Activated T-helper 1 cell treated with Interleukin-2 at 50 U/mL for 16 hours (primary cell): ENCODE results near the gene BAHD1.

Experiments
- DNase-seq: peaks from one replicate; pipeline ENCODE4 v3.0.0-alpha.2; 2020; ENCODE audit warnings: low read depth

The BAHD1 gene

DNA sequence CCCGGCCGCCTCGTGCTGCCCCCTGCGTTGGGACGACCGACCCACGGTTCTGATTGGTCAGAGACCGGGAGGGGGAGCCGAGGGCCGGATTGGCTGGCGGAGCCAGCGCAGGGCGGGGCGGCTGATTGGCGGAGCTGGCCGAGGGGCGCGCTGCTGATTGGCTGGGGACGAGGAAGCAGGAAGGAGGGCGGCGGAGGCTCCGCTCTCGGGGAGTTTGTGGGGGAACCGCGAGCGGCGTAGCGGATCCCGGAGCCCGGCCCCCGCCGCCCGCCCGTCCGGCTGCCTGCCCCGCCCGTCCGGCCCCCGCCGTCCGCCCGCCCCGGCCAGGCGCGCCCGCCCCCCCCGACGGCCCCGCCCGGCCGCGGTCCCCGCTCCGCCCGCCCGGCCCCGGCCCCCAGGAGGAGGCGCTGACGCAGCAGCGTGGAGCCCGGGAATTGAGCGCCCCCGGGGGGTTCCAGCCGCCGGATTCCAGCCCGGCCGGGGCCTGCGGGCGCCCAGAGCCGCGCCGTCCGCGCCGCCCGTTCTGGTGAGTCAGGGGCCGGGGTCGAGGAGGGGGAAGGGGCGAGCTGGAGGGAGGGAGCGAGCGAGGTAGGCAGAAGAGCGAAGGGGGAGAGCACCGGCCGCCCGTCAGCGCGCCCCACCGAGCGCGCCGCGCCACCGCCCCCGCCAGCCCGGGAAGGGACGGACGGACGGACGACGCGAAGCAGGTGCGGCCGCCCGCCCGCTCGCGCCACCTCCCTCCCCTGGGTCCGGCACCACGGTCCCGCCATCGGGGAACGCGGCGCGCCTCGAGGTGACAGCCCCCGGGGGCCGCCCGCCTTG is at the start of gene BAHD1:
Gene BAHD1 (plus strand): TSS at position 211 of the 822 bp plus-strand sequence. CDS start 17,512 bp downstream, outside the sequence.
- DNase-seq, result peak; percentile 90

DNA sequence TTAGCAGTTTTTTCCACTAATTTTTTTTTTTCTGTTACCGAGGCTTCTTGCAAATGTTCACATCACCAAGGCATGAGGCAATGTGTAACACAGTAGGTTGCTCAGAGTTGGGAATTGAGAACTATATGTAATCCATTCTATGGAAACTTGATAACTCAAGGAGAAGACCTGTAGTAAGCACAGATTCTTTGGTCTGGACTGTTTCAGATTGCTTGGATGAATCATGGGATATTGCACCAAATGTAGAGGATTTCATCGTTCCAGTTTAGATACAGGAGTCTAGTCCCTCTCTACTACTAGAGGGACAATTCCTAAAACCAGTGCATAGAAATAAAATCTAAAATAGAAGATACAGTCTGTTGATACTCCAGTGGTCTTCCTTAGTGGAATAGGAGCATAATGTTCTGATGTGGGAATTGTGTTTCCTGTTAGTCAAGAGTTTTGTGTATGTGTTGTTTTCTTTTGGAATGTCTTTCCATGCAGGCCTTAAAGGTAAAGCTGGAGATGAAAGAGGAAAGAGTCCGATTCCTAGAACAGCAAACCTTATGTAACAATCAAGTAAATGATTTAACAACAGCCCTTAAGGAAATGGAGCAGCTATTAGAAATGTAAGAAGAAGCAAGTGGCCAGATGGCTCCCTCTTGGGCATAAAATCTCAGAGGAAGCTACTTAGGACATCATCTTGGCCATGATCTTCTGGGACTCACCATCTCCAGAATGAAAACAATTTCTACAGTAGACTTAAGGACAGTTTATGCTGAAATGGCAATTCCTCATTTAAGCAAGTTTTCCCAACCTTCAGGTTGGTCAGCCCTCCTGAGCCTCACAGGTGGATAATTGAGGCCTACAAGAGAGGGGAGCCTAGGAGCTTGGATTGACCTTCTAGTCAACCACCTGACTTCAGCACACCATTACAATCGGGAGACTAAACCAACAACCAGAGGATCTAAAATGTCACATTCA is 47.5 kb upstream of the BAHD1 start:
- DNase-seq, result no peak

- DNase-seq, result no peak
Measured at GRCh38 chr15:40397688-40398412, 42.9 kb upstream of the BAHD1 start.

- DNase-seq, result no peak
Measured at GRCh38 chr15:40398413-40398873, 42.3 kb upstream of the BAHD1 start.

GRCh38 chr15:40399370-40399769 is 41.4 kb upstream of the BAHD1 start:
- no peak for DNase-seq

DNA sequence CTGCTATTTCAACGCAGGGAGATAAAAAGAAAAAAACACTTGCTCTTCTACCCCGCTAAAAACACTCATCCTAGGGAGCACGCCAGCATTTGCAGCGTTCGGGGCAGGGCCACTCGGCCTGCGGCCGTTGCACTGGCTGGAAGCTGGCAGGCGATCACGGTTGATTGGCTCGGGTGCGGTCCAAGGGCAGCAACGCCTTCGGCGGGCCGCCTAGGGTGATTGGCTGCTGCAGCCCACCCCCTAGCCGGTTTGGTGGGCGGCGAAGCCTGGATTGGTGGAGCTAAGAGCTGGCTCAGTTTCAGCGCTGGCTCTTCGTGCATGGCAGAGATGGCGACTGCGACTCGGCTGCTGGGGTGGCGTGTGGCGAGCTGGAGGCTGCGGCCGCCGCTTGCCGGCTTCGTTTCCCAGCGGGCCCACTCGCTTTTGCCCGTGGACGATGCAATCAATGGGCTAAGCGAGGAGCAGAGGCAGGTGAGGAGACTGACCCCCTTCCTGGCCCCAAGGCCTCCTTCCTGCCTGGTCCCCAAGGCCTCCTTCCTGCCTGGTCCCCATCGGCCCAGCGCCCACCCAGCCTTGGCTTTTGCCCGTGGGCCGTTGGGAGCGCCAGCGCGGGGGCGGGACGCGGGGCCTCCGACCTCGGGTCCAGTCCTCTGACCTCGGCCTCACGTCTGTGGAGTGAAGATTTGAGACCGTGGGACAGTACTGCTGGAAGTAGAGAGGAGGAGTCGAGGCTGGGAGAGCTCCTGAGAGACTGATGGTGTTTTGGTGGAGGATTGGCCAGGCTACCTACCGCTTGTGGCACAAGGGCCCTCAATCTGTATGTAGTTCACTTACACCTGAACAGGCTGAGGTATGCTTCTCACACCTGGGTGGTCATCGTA is 35.0 kb upstream of the BAHD1 start, which contains the start of gene IVD:
Gene IVD (plus strand): TSS at position 295 of the 881 bp plus-strand sequence. CDS start 33 bp downstream, at position 328.
- DNase-seq, result peak; percentile 78

GRCh38 chr15:40407330-40407990 is 33.3 kb upstream of the BAHD1 start:
- DNase-seq, result no peak

DNA sequence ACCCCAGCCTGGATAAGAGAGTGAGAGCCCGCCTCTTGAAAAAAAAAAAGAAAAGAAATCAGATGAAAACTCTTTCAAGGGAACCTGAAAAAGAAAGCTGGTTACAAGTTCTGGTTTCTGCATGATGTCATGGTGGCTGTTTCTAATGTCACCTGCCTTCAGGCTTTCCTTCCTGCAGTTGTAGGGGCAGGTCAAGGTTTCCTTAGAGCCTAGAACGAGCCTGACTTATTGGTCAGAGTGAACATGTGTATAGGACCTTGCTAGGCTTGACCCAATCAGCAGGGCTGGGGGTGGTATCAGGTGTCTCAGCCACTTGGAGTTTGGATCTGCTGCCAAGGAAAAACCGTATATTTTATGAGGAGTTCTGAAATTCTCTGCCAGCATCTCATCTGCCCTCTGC is 31.4 kb upstream of the BAHD1 start:
- no peak for DNase-seq

DNA sequence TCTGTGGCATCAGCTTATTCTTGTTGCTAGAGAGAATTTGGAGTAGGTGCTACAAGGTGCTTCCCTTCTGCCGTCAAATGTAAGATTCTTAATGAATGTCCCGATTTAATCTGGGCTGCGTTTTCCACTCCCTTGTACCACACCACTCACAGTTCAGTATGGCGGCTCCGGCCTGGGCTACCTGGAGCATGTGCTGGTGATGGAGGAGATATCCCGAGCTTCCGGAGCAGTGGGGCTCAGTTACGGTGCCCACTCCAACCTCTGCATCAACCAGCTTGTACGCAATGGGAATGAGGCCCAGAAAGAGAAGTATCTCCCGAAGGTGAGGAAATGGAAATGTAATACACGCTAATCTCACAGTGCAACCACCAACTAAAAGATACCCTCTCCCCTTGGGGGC is 30.3 kb upstream of the BAHD1 start:
- no peak for DNase-seq

- DNase-seq, result no peak
Measured at GRCh38 chr15:40412095-40412759, 28.5 kb upstream of the BAHD1 start.

GRCh38 chr15:40413036-40413435 is 27.7 kb upstream of the BAHD1 start:
- no peak for DNase-seq

- DNase-seq, result no peak
Measured at GRCh38 chr15:40414816-40415215, 25.9 kb upstream of the BAHD1 start.

- no peak for DNase-seq
Measured at GRCh38 chr15:40415226-40415625, 25.5 kb upstream of the BAHD1 start.

- no peak for DNase-seq
Measured at GRCh38 chr15:40416056-40416455, 24.7 kb upstream of the BAHD1 start.

DNA sequence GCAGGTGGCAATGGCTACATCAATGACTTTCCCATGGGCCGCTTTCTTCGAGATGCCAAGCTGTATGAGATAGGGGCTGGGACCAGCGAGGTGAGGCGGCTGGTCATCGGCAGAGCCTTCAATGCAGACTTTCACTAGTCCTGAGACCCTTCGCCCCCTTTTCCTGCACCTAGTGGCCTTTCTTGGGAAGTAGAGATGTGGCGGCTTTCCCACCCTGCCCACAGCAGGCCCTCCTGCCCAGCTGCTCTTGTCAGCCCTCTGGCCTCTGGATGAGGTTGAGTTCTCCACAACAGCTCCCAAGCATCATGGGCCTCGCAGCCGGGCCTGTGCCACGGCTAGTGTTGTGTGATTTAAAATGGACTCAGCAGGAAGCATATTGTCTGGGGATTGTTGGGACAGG is 22.6 kb upstream of the BAHD1 start:
- DNase-seq, result no peak

DNA sequence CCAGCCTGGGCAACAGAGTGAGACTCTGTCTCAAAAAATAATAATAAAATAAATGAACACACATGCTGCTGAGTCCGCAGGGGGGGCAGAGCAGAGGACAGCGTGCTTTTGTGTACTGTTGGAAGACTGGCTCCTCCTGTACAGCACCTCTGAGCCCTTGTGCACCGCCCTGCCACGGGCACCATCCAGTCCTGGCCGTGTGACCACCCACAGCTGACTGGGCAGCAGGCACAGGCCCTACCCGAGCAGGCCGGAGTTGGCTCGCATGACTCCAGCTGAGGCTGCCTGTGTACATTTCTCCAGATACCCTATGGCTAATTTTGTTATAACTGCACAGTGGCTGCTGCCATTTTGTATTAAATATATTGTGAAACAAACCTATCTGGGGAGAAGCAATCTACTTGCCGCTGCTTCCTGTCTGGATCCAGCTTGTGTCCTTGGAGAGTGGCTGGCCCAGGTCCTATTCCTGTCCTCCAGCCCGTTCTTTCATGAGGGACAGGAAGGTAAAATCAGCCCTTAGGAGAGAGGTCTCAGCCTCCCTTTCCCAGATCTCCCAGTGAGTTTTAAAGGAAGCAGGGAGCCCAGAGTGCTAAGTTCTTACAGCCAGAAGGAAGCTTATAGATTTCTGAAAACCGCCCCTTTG is 20.6 kb upstream of the BAHD1 start:
- DNase-seq, result no peak

- no peak for DNase-seq
Measured at GRCh38 chr15:40420793-40421192, 20.0 kb upstream of the BAHD1 start.

- peak; percentile 64 for DNase-seq
Measured at GRCh38 chr15:40421246-40422157, 19.3 kb upstream of the BAHD1 start.
